ENCODE results near the gene MRC2. TPM values are rescaled to one million over a fixed set of nuclear protein-coding genes. Genes with fewer than 3 reads are reported as not detected.
"Not testable (repeated sequence)": the region's sequence is repeated elsewhere in the genome, so short reads cannot be mapped to it uniquely, and the experiment has no call there.

The MRC2 gene
- total RNA-seq, 2 donors from 2014 or later, result 7.0 to 22.1 TPM

DNA sequence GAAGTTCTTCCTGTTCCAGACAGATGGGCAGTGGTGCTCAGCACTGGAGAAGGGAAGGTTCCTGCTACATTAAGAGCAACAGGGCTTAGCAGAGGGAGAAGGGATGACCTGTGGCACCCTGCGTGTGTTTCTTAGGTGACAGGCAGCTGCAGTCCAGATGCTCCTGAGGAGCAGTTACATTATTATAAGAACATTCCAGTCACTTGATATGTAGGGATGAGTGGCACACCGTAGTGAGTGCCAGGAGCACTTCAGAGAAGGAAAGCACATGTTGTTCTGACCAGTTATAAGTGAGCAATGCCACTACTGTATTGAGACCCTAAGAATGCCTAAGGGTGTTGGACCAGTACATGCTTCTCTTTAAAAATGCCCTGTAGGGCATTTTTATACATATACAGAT lies 39.9 kb upstream of the MRC2 start:
- Histone ChIP-seq H3K36me3 (replicated peaks in 1 of 2; ENCODE audit: insufficient read depth in 1 of 2, low read depth in 2 of 2) (peaks cover 0 to 10% of the 10 kb centered on the region in 2 donors), H3K27ac (no peak overlapping the region), H3K9me3 (no peaks in the 10 kb centered on the region), H3K4me1 (no peaks in the 10 kb centered on the region), H3K4me3 (no peak overlapping the region), H3K27me3 (no peaks in the 10 kb centered on the region)
- no peak for TF ChIP-seq POLR2A (IDR thresholded peaks at IDR 0.05)
- no peak for TF ChIP-seq CTCF (IDR thresholded peaks at IDR 0.05)
- DNase-seq, result no peak
- WGBS, 2 donors, result 71 to 89% methylated on average over 2 of the region's 2 CpGs
- intact Hi-C loops (cut with DNase I), result no loop called here
- no peak for ATAC-seq

DNA sequence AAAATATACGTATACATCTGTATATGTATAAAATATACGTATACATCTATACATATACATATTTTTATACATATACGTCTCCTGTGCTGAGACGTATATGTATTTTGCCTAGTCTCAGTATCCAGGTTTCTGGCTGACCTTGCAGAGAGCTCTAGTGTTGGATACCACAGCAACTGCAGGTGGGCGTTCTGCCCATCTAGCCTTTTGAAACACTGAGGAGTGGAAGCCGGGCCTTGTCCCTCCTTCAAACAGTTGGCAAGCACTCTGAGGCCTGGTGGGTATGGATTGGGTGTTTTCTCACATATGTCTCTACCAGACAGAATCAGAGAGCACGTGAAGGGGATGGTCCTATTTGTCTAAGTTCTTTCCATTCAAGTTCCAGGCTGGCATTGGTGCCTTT lies 39.4 kb upstream of the MRC2 start:
- Histone ChIP-seq H3K36me3 (replicated peaks in 1 of 2; ENCODE audit: insufficient read depth in 1 of 2, low read depth in 2 of 2) (peaks cover 0 to 10% of the 10 kb centered on the region in 2 donors), H3K9me3 (no peaks in the 10 kb centered on the region), H3K4me3 (no peak overlapping the region), H3K27ac (no peak overlapping the region), H3K27me3 (no peaks in the 10 kb centered on the region), H3K4me1 (no peaks in the 10 kb centered on the region)
- TF ChIP-seq CTCF (IDR thresholded peaks at IDR 0.05) (no peak), POLR2A (IDR thresholded peaks at IDR 0.05) (no peak)
- intact Hi-C loops (cut with DNase I), result no loop called here
- ATAC-seq, result no peak
- DNase-seq, result no peak
- 79 to 81% methylated on average over 7 of the region's 7 CpGs for WGBS, 2 donors

- DNase-seq, result no peak
- H3K4me1 ChIP-seq, result no peaks in the 10 kb centered on the region
- H3K27ac ChIP-seq, result no peak overlapping the region
- TF ChIP-seq CTCF (IDR thresholded peaks at IDR 0.05) (no peak), POLR2A (IDR thresholded peaks at IDR 0.05) (no peak)
- no peaks in the 10 kb centered on the region for H3K9me3 ChIP-seq
- no peaks in the 10 kb centered on the region for H3K27me3 ChIP-seq
- no peak for ATAC-seq
- H3K4me3 ChIP-seq, result no peak overlapping the region
- 70 to 82% methylated on average over 6 of the region's 6 CpGs for WGBS, 2 donors
- intact Hi-C loops (cut with DNase I), result no loop called here
- peaks cover 0 to 7% of the 10 kb centered on the region in 2 donors for H3K36me3 ChIP-seq (replicated peaks in 1 of 2; ENCODE audit: insufficient read depth in 1 of 2, low read depth in 2 of 2)
Observed at GRCh38 chr17:62591333-62591732, 36.1 kb upstream of the MRC2 start.

DNA sequence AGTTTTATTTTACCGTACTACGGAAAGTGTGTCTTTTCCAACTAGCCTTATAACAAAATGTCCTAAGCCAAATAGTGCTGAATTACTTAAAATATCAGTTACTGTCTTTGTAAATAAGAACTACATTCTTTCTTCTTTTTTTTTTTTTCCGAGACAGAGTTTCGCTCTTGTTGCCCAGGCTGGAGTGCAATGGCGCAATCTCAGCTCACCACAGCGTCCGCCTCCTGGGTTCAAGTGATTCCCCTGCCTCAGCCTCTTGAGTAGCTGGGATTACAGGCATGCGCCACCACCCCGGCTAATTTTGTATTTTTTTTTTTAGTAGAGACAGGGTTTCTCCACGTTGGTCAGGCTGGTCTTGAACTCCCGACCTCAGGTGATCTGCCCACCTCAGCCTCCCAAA lies 35.6 kb upstream of the MRC2 start:
- H3K4me3 ChIP-seq; H3K36me3 ChIP-seq (replicated peaks in 1 of 2; ENCODE audit: insufficient read depth in 1 of 2, low read depth in 2 of 2); H3K4me1 ChIP-seq; intact Hi-C loops (cut with DNase I); ATAC-seq; H3K9me3 ChIP-seq; DNase-seq; H3K27me3 ChIP-seq; H3K27ac ChIP-seq: not testable (repeated sequence)
- 85 to 92% methylated on average over 11 of the region's 11 CpGs for WGBS, 2 donors

DNA sequence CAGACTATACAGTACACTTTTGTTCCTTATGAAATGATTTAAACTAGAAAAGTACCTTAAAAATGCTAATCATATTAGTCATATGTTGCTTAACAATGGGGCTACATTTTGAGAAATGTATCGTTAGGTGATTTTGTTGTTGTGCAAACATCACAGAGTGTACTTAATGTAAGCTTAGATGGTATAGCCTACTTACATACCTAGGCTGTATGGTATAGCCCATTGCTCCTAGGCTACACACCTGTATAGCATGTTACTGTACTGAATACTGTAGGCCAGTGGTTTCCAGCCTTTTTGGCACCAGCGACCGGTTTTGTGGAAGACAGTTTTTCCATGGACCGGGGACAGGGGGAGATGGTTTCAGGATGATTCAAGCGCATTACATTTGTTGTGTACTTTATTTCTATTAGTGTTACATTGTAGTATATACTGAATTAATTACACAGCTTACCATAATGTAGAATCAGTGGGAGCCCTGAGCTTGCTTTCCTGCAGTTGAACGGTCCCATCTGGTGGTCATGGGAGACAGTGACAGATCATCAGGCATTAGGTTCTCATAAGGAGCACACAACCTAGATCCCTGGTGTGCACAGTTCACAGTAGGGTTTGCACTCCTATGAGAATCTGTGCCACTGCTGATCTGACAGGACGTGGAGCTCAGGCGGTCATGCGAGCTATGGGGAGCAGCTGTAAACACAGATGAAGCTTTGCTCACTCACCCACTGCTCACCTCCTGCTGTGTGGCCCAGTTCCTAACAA lies 35.0 kb upstream of the MRC2 start:
- ATAC-seq, result no peak
- Histone ChIP-seq H3K27me3 (no peaks in the 10 kb centered on the region), H3K4me1 (no peaks in the 10 kb centered on the region), H3K27ac (no peak overlapping the region), H3K36me3 (replicated peaks in 1 of 2; ENCODE audit: insufficient read depth in 1 of 2, low read depth in 2 of 2) (peaks cover 0 to 7% of the 10 kb centered on the region in 2 donors), H3K9me3 (no peaks in the 10 kb centered on the region), H3K4me3 (no peak overlapping the region)
- intact Hi-C loops (cut with DNase I), result no loop called here
- DNase-seq, result no peak
- 86 to 92% methylated on average over 6 to 9 of the region's 9 CpGs for WGBS, 2 donors
- TF ChIP-seq POLR2A (IDR thresholded peaks at IDR 0.05), result no peak
- TF ChIP-seq CTCF (IDR thresholded peaks at IDR 0.05), result no peak
